ENCODE data around the gene PTCH1.

PTCH1 gene

GRCh38 chr9:95522871-95523370 is 6.2 kb upstream of the PTCH1 start:
- Histone ChIP-seq H3K27ac (no peak overlapping the region), H3K4me3 (no peak overlapping the region)
- DNase-seq (ENCODE audit: low spot score), result no peak
- no peak for TF ChIP-seq CTCF (IDR thresholded peaks at IDR 0.05)

- no peak for TF ChIP-seq CTCF (IDR thresholded peaks at IDR 0.05)
- DNase-seq (ENCODE audit: low spot score), result no peak
- H3K27ac ChIP-seq, result no peak overlapping the region
- H3K4me3 ChIP-seq, result no peak overlapping the region
These were observed 4.9 kb upstream of the PTCH1 start for GRCh38 chr9:95521699-95522098.

- DNase-seq (ENCODE audit: low spot score), result no peak
- no peak for TF ChIP-seq CTCF (IDR thresholded peaks at IDR 0.05)
- Histone ChIP-seq H3K27ac (no peak overlapping the region), H3K4me3 (no peak overlapping the region)
These were observed 1.0 kb upstream of the PTCH1 start for GRCh38 chr9:95517559-95518425.

GRCh38 chr9:95516221-95516733 is 494 bp downstream of the PTCH1 start:
- Histone ChIP-seq H3K4me3 (peak overlapping the region; percentile 76), H3K27ac (peak overlapping the region; percentile 22 to 49)
- no peak for DNase-seq (ENCODE audit: low spot score)
- TF ChIP-seq CTCF (IDR thresholded peaks at IDR 0.05), result no peak

- no peak for DNase-seq (ENCODE audit: low spot score)
- TF ChIP-seq CTCF (IDR thresholded peaks at IDR 0.05), result no peak
- peak overlapping the region; percentile 76 for H3K4me3 ChIP-seq
- H3K27ac ChIP-seq, result peak overlapping the region in 1 of 2 donors; percentile 49
These were observed 1.3 kb downstream of the PTCH1 start for GRCh38 chr9:95515272-95516113.

- Histone ChIP-seq H3K4me3 (no peak overlapping the region), H3K27ac (no peak overlapping the region)
- TF ChIP-seq CTCF (IDR thresholded peaks at IDR 0.05), result no peak
- DNase-seq (ENCODE audit: low spot score), result no peak
These were observed 2.4 kb downstream of the PTCH1 start for GRCh38 chr9:95514342-95514741.

Measured in coronary artery (tissue), 2 donors.